Ascending aorta (tissue), 2 donors: Measurements from ENCODE around the gene LMBR1. TPM values are rescaled to one million over a fixed set of nuclear protein-coding genes. Genes with fewer than 3 reads are reported as not detected.
"Not testable (repeated sequence)": the region's sequence is repeated elsewhere in the genome, so short reads cannot be mapped to it uniquely, and the experiment has no call there.

ENCODE experiments used
- DNase-seq, 2 donors: peaks; one replicate each; pipeline ENCODE4 v3.0.0-alpha.2; 2019; ENCODE audit warnings: low spot score in 2 of 2
- H3K27ac ChIP-seq, 2 donors: fragments of 200-600 bp; sonication (generic); one replicate each; pipeline ENCODE4 v1.5.1; 2016 to 2017; ENCODE audit warnings: mild to moderate bottlenecking in 1 of 2
- H3K27me3 ChIP-seq: fragments of 200-600 bp; sonication (generic); one replicate; pipeline ENCODE4 v1.5.1; 2017
- H3K36me3 ChIP-seq, 2 donors: fragments of 200-600 bp; sonication (generic); one replicate each; pipeline ENCODE4 v1.5.1; 2016
- H3K4me1 ChIP-seq, 2 donors: fragments of 200-600 bp; sonication (generic); one replicate each; pipeline ENCODE4 v1.5.1; 2016 to 2017; ENCODE audit warnings: mild to moderate bottlenecking in 1 of 2
- H3K4me3 ChIP-seq, 2 donors: fragments of 200-600 bp; sonication (generic); one replicate each; pipeline ENCODE4 v1.5.1; 2016 to 2017; ENCODE audit warnings: mild to moderate bottlenecking in 1 of 2
- H3K9me3 ChIP-seq, 2 donors: fragments of 200-600 bp; sonication (generic); one replicate each; pipeline ENCODE4 v1.5.1; 2016
- CTCF ChIP-seq, 3 experiments: fragments of 200-600 bp in 2 of 3; fragments of 450-650 bp in 1 of 3; sonication (generic) in 2 of 3; IDR thresholded peaks; one replicate each; pipeline ENCODE4 v1.5.1; 2016 to 2019; ENCODE audit warnings: antibody characterized with exemption in 3 of 3, mild to moderate bottlenecking in 1 of 3, moderate library complexity in 1 of 3
- intact Hi-C: fragments of 100-400 bp; cut with DNase I; formaldehyde crosslinking; loops from one replicate; pipeline ENCODE4 v1.15.1; 2023
- total RNA-seq: library from RNA; depleted of rRNA; stranded (reverse); fragments of >200 nt; gene quantifications from one replicate; pipeline ENCODE4 v1.1.0, GENCODE V29; 2016

Gene LMBR1
- total RNA-seq: 14.8 TPM

- peak within 1 kb of the TSS; percentile 84 to 94 for H3K4me3 ChIP-seq
- no peaks in the 10 kb centered on the region for H3K9me3 ChIP-seq
- intact Hi-C loops: loop anchor here (1.0 to 10.0 kb wide), 6 partner anchors 56 to 1972 kb away; partner anchors contain the start of genes INSIG1, NOM1 and UBE3C
- TF ChIP-seq CTCF (IDR thresholded peaks at IDR 0.05): peak; percentile 55 to 79 (median 60)
- H3K27ac ChIP-seq: peak within 1 kb of the TSS; percentile 74 to 90
- H3K27me3 ChIP-seq: no peaks in the 10 kb centered on the region
- H3K36me3 ChIP-seq: no peaks in the 10 kb centered on the region
- H3K4me1 ChIP-seq: peaks cover 0 to 8% of the 10 kb centered on the region in 2 donors
- peak; percentile 63 to 96 for DNase-seq
Measured at GRCh38 chr7:156892821-156893706, at the start of gene LMBR1. TSS of gene LMBR1 (minus strand) at chr7:156893183. CDS start at chr7:156892993, 190 bp downstream.

GRCh38 chr7:156942708-156943090, 49.7 kb upstream of the LMBR1 start:
- H3K36me3 ChIP-seq: no peaks in the 10 kb centered on the region
- H3K4me1 ChIP-seq: no peaks in the 10 kb centered on the region
- H3K27ac ChIP-seq: no peak overlapping the region
- no peak for TF ChIP-seq CTCF (IDR thresholded peaks at IDR 0.05)
- intact Hi-C loops: no loop called here
- no peak for DNase-seq
- no peaks in the 10 kb centered on the region for H3K9me3 ChIP-seq
- H3K4me3 ChIP-seq: peak overlapping the region in 1 of 2 donors; percentile 8
- no peaks in the 10 kb centered on the region for H3K27me3 ChIP-seq

- no peaks in the 10 kb centered on the region for H3K4me1 ChIP-seq
- H3K9me3 ChIP-seq: no peaks in the 10 kb centered on the region
- H3K36me3 ChIP-seq: no peaks in the 10 kb centered on the region
- H3K27me3 ChIP-seq: no peaks in the 10 kb centered on the region
- no peak overlapping the region for H3K4me3 ChIP-seq
- H3K27ac ChIP-seq: no peak overlapping the region
- TF ChIP-seq CTCF (IDR thresholded peaks at IDR 0.05): no peak
- intact Hi-C loops: no loop called here
- no peak for DNase-seq
Measured at GRCh38 chr7:156941393-156942182, 48.6 kb upstream of the LMBR1 start.

DNA sequence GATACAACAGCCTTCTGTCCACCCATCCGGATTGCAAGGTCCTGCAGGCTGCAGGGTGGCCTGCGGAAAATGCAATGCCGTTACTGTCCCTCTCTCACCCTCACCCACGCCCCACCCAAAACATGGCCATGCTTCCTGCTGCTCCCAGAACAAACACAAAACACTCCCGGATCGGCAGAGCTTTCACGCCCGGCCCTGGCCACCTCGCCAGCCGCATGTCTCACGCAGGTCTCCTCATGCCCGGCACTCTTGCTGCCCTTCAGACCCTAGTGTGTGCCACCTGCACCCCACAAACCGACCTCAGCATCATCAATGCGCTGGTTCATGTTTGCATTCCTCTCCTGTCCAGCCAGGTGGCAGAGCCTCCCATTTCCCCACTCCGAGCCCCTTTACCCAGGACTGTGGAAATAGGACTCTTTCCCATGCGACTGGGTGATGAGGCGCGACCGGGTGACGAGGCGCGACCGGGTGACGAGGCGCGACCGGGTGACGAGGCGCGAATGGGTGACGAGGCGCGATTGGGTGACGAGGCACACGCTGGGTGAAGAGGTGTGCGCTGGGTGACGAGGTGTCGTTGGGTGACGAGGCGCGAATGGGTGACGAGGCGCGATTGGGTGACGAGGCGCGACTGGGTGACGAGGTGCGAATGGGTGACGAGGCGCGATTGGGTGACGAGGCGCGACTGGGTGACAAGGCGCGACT, 47.6 kb upstream of the LMBR1 start:
- Histone ChIP-seq H3K27ac (no peak overlapping the region), H3K4me1 (no peaks in the 10 kb centered on the region), H3K9me3 (no peaks in the 10 kb centered on the region), H3K36me3 (no peaks in the 10 kb centered on the region), H3K27me3 (no peaks in the 10 kb centered on the region), H3K4me3 (no peak overlapping the region)
- intact Hi-C loops: no loop called here
- no peak for TF ChIP-seq CTCF (IDR thresholded peaks at IDR 0.05)
- DNase-seq: no peak

- H3K27me3 ChIP-seq, H3K36me3 ChIP-seq, intact Hi-C loops, H3K27ac ChIP-seq, H3K4me3 ChIP-seq, H3K9me3 ChIP-seq, DNase-seq, H3K4me1 ChIP-seq: not testable (repeated sequence)
Measured at GRCh38 chr7:156936766-156937165, 43.8 kb upstream of the LMBR1 start.
